ENCODE data around the gene TSTD2.

The TSTD2 gene

GRCh38 chr9:97560851-97561250, 72.3 kb downstream of the TSTD2 start:
- DNase-seq, result no peak

- no peak for DNase-seq
These were observed 73.0 kb downstream of the TSTD2 start for GRCh38 chr9:97560154-97560553.

GRCh38 chr9:97559111-97559514, 74.1 kb downstream of the TSTD2 start:
- no peak for DNase-seq

GRCh38 chr9:97558701-97559101, 74.5 kb downstream of the TSTD2 start:
- DNase-seq, result no peak

- peak; percentile 51 for DNase-seq
These were observed 75.5 kb downstream of the TSTD2 start for GRCh38 chr9:97557606-97558095.

- no peak for DNase-seq
These were observed 76.2 kb downstream of the TSTD2 start for GRCh38 chr9:97556721-97557605.

- no peak for DNase-seq
These were observed 77.0 kb downstream of the TSTD2 start for GRCh38 chr9:97556036-97556720.

GRCh38 chr9:97555164-97555563, 78.0 kb downstream of the TSTD2 start:
- no peak for DNase-seq

- DNase-seq, result no peak
These were observed 78.5 kb downstream of the TSTD2 start for GRCh38 chr9:97554566-97555075.

GRCh38 chr9:97553841-97554240, 79.3 kb downstream of the TSTD2 start:
- DNase-seq, result no peak

GRCh38 chr9:97553141-97553540, 80.0 kb downstream of the TSTD2 start:
- DNase-seq, result no peak

- DNase-seq, result no peak
These were observed 81.9 kb downstream of the TSTD2 start for GRCh38 chr9:97551308-97551707.

- no peak for DNase-seq
These were observed 82.8 kb downstream of the TSTD2 start for GRCh38 chr9:97550386-97550785.
